HG02610 (cell line): ENCODE measurements around the gene ARMH2.
A peak's percentile ranks its signal among the peaks of the same experiment; 100 is the strongest.

Experiments used
- ATAC-seq: cut with Tn5 transposase; IDR thresholded peaks from one replicate; pipeline ENCODE4 v1.9.1; 2021; ENCODE audit warnings: mild to moderate bottlenecking, moderate library complexity; ENCODE audit not compliant: unreplicated experiment

Gene ARMH2

DNA sequence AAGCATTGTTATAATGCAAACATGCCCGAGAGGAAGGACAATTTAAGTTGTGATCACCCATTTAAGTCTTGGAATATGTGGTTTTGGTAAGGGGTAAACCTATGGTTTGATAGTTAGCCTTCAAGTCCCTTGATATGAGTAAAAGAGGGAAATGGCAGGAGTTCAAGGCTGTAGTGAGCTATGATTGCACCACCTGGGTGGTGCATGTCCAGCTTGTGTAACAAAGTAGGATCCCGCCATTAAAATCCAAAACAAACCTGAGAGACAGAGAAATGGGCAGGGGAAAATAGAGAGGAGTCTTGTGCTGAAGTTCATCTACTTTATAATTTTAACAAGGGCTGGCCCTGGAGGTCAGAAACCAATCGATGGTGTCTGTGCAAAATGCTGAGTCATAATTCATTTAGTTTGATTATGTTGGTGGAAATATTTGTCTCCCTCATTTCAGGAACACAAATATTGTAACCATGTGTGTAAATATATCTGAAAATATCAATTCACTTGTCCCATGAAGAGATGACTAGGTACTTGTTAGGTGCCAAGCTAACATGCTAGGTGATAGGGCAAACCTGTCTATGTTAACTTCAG lies 23.2 kb upstream of the ARMH2 start:
- no peak for ATAC-seq

GRCh38 chr6:24818346-24818745 lies 19.6 kb upstream of the ARMH2 start:
- ATAC-seq, result no peak

DNA sequence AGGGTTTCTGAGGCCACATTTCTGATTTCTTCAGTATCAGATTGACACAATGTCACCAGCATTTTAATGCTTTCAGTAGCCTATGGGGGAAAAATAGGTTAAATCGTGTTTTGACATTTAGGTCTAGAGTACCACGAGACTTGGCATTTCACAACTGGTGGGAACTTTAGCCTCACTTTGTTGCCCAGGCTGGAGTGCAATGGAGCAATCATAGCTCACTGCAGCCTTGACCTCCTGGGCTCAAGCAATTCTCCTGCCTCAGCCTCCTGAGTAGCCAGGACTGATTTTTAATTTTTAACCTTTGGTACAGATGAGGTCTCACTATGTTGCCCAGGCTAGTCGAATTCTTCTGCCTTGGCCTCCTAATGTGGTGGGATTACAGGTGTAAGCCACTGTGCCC lies 11.0 kb upstream of the ARMH2 start:
- ATAC-seq, result no peak

DNA sequence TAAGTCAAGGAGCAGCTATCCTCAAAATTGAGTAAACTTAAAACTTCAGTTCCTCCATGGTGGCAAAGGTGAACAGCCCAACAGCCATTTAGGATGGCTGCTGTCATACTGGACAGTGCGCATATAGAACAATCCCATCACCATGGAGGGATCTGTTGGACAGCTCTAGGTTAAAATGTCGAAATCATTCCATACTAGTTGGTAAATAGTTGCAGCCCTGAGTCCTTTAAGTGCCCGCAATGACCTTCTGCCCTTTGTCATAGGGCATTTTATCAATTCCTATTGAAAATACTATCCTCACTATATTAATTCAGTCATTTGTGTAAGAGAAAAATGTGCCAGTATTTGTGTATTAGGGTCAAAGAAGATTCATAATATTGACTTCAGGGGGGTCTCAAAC lies 8.9 kb upstream of the ARMH2 start:
- no peak for ATAC-seq

DNA sequence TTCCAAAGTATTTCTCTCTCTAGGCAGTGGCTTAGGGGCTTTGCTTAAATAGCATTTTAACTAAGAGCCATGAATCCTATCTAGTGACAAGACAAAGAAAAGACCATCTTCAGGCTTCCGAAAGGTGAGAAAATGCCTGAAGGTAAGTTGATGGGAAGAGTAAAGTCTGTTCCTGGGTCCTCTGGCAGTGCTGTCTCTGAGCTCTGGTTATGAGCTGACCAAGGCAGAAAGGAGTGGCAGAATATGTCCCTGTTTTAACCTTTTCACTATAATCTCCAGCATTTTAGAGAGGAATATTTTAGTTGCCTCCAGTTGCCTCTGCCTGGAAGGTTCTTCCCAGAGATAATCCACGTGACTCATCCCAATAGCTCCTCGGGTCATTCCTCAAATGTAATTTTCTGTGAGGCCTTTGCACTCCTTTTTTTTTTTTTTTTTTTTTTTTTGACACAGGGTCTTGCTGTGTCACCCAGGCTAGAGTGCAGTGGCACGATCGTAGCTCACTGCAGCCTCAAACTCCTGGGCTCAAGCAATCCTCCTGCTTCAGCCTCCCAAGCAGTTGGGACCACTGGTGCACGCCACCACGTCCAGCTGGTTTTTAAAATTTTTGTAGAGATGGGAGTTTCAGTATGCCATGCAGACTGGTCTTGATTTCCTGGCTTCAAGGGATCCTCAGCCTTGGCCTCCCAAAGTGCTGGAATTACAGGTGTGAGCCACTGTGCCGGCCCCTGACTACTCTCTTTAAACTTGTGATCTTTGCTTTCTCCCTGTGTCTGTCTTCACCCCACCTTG lies 3.7 kb upstream of the ARMH2 start:
- no peak for ATAC-seq

- no peak for ATAC-seq
Measured at GRCh38 chr6:24799541-24799915, 811 bp upstream of the ARMH2 start.

DNA sequence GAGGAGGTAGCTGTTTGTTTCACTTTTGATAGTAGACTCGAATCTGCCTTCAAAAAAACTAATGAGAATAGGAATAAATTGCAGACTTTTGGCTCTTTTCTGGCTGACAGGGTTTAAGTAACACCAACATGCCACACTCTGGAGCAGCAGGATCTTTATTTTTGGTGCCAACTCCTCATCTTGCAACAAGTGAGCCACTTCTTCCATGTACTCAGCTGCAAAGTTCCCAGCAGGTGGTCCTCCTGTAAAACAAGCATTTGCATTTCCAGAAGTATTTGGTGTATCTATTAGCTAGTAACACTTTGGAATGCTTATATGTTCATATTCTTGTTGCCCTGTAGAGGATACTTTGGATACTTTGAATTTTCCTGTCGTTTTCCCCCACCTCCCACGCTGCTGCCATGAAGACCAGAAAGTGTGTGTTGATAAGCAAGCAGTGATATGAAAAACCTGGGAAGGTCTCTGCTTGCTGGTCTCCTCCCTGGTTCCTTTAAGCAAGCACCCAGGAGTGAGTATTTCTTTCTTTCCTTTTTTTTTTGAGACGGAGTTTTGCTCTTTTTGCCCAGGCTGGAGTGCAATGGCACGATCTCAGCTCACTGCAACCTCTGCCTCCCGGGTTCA lies 1.0 kb downstream of the ARMH2 start:
- no peak for ATAC-seq

- no peak for ATAC-seq
Measured at GRCh38 chr6:24796616-24797290, 2.0 kb downstream of the ARMH2 start.

- no peak for ATAC-seq
Measured at GRCh38 chr6:24795106-24795505, 3.6 kb downstream of the ARMH2 start.

- ATAC-seq, result no peak
Measured at GRCh38 chr6:24788031-24788665, 10.6 kb downstream of the ARMH2 start.

DNA sequence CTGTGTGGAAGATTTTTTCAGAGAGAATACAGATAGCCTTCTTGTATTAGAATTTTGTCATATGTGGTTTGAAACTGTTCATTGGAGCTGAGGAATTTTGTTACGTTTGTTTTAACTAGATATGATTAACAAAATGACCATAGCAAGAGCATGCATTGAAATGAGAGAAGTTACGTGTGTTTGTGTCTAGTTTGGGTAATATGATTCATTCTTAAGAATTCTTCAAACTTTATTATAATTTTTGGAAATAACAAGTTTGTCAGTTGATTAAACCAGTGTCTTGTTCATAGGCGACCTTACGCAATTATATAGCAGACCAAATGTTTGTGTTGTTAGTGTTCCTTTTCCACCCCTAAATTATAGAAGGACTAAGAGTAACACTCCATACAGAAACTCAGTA lies 18.5 kb downstream of the ARMH2 start:
- no peak for ATAC-seq

GRCh38 chr6:24779416-24780016 lies 19.2 kb downstream of the ARMH2 start:
- ATAC-seq, result no peak

DNA sequence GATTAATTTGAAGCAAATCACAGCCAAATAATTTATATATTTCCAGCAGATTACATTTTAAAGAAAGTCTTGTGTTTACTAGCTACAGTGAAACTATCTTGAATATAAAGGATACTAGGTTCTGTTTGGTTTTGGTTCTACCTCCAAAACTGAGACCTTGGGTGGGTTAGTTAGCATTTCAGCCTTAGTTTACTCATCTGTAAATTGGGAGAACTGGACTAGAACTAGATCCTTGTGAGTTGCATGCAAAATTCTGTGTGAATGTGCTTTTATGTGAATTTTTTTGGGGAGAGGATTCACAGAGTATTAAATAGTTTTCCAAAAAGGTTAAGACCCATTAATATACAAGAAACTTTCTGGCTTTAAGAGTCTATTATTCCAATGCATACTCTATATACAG lies 19.8 kb downstream of the ARMH2 start:
- no peak for ATAC-seq

DNA sequence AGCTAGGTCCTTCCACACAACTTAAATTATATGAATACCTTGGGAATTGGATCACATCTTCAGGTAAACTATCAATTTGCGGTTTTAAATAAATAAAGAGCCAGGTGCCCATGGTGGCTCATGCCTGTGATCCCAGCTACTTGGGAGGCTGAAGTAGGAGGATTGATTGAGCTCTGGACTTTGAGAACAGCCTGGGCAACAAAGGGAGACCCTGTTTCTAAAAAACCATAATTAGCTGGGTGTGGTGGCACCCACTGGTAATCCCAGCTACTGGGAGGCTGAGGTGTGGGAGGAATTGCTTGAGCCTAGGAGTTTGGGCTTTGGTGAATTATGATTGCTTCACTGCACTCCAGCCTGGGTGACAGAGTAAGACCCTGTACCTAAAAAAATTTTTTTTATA lies 20.6 kb downstream of the ARMH2 start:
- ATAC-seq, result no peak

DNA sequence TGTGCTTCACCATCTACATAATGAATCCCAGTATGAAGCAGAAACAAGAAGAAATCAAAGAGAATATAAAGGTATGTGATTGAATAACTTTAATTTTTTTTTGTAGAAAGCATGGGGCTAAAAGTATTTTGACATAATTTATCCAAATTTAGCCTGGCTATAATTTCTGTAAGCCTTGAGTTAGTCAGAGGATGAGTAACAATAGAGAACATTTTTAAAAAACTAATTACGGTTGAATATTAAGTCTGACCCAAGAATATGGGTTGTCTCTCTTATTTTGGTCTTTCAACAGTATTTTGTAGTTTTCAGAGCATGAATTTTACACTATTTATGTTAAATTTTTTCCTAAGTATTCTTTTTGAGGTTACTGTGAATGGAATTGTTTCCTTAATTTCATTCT lies 21.5 kb downstream of the ARMH2 start:
- ATAC-seq, result no peak

- ATAC-seq, result peak; percentile 12
Measured at GRCh38 chr6:24775520-24776058, 23.1 kb downstream of the ARMH2 start.

DNA sequence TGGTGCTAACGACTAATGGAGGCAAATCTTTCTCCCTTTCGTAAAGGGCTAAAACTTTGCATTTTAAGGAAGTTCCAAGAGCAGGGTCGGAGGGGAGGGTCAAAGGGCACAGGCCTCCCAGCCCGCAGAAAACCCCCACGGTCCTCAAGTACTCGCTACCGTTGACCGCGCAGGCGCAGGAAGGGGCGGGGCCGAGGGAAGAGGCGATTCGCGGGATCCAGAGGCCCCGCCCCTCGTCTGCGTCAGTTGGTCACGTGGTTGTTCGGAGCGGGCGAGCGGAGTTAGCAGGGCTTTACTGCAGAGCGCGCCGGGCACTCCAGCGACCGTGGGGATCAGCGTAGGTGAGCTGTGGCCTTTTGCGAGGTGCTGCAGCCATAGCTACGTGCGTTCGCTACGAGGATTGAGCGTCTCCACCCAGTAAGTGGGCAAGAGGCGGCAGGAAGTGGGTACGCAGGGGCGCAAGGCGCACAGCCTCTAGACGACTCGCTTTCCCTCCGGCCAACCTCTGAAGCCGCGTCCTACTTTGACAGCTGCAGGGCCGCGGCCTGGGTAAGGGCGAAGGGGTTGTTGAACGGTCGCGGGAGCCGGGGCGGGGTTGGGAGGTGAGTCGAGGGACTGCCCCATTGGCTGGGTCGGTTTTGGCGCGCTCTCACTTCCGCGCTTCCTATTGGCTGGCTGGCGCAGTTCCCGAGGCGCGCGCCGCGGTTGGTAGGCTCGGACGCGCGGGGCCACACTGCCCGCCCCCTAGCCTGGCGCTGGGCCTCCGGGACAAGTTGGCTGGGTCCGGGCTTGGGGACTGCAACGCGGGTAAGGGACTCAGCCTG lies 23.8 kb downstream of the ARMH2 start, which contains the start of gene GMNN:
TSS of gene GMNN (plus strand) at position 242 of the 824 bp plus-strand sequence. CDS start 2,310 bp downstream, outside the sequence.
- ATAC-seq, result peak; percentile 92

GRCh38 chr6:24768361-24768760 lies 30.4 kb downstream of the ARMH2 start:
- ATAC-seq, result no peak

GRCh38 chr6:24766680-24767462 lies 31.8 kb downstream of the ARMH2 start:
- ATAC-seq, result peak; percentile 59
